GM19351 (cell line): ENCODE data around the gene KPNA1.

Source experiments
- ATAC-seq: cut with Tn5 transposase; IDR thresholded peaks from one replicate; pipeline ENCODE4 v1.9.1; 2021; ENCODE audit warnings: mild to moderate bottlenecking, moderate library complexity; ENCODE audit not compliant: unreplicated experiment

The KPNA1 gene

GRCh38 chr3:122416966-122417365 is 97.8 kb downstream of the KPNA1 start:
- no peak for ATAC-seq

- peak; percentile 80 for ATAC-seq
Observed at GRCh38 chr3:122415762-122416654, 98.7 kb downstream of the KPNA1 start, which contains the start of gene WDR5B. TSS of gene WDR5B (minus strand) at chr3:122416062. CDS start at chr3:122415528, 534 bp downstream.

GRCh38 chr3:122415104-122415744 is 99.5 kb downstream of the KPNA1 start:
- peak; percentile 64 for ATAC-seq

DNA sequence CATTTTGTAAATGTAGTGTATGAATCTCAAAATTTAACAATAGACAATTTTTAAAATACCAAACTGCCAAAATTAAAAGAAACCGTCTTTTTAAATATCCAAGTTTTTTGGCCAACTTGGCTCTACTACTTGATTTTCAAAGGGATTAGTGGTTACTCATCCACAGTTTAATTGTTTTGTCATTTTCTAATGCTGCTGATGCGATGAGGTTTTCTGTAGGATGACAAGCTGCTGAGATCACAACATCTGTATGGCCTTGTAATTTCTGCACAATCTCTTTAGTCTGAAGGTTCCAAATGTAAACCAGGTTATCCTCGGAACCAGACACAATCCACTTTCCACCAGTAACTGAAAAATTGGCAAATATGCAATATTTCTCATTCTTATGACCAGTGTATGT is 100.3 kb downstream of the KPNA1 start:
- no peak for ATAC-seq

- no peak for ATAC-seq
Observed at GRCh38 chr3:122410639-122411038, 104.1 kb downstream of the KPNA1 start.

GRCh38 chr3:122410111-122410510 is 104.6 kb downstream of the KPNA1 start:
- no peak for ATAC-seq

- ATAC-seq = no peak
Observed at GRCh38 chr3:122409446-122409845, 105.3 kb downstream of the KPNA1 start.

- ATAC-seq = no peak
Observed at GRCh38 chr3:122407946-122408345, 106.8 kb downstream of the KPNA1 start.

DNA sequence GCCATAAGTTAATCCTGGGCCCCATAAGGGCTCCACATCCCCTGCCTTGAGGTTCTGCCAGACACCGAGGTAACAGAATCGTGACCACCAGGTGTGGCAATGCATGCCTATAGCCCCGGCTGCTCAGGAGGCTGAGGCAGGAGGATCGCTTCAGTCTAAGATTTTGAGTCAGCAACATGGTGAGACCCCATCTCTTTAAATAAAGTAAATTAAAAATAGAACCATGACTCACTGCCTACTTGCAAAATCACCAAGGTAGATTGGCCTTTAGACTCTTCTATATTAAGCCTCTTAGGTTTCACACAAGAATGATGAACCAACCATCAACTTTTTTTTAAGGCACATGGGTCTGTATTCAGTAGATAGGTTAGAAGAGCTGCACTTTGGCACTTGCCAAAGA is 108.5 kb downstream of the KPNA1 start:
- ATAC-seq = peak; percentile 72

DNA sequence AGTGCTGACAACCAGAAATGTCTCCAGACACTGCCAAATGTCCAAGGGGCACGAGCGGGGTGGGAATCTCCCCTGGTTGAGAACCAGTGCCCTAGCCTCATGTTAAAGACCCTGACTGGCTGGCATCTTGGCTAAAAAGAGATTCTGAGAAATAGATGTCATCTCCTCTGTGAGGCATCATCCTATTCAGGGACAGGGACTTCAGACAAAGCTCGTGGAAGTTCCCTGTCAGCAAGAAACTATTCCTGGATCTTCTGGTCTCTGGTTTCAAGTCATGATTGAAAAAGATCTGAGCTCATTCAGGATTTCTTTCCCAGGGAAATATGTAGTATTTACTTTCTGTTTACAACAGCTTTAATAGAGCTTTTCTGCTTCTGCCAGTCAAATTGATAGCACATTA is 109.7 kb downstream of the KPNA1 start:
- ATAC-seq = no peak

DNA sequence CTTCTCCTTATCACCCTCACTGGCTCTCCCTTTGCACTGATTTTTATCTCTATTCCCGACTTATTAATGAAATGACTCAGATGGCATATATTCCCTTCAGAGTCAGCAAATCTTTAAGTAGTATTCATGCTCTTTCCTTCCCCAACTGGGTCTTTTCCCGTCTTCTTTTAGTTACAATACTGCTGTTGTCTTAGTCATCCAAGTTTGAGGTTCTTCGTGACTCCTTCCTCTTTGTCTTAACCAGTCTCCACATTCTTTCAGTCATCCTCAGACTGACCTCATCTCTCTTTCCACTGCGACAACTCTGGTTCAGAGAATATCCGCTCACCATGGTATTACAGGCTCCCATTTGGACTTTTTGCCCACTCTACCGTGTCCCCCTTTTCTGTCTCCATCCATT is 111.2 kb downstream of the KPNA1 start:
- no peak for ATAC-seq

DNA sequence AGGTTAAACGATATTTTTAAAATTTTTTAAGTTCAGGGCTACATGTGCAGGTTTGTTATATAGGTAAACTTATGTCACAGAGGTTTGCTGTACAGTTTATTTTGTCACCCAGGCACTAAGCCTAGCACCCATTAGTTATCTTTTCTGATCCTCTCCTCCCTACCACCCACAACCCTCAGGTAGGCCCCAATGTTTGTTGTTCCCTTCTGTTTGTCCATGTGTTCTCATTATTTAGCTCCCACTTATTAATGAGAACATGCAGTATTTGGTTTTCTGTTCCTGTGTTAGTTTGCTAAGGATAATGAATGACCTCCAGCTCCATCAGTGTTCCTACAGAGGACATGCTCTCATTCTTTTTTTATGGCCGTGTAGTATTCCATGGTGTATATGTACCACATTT is 115.8 kb downstream of the KPNA1 start:
- ATAC-seq = no peak

- ATAC-seq = no peak
Observed at GRCh38 chr3:122397201-122397600, 117.5 kb downstream of the KPNA1 start.

DNA sequence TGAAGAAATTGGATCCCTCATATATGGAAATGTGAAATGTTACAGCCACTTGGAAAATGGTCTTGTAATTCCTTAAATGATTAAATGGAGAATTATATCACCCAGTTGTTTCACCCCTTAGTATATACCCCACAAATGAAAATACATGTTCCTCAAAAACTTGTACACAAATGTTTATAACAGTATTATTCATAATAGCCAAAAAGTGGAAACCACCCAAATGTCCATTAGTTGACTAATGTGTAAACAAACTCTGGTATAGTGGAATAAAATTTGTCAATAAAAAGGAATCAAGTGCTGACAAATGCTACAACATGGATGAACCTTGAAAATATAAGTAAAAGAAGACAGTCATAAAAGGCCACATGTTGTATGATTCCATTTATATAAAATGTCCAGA is 118.2 kb downstream of the KPNA1 start:
- ATAC-seq = no peak

DNA sequence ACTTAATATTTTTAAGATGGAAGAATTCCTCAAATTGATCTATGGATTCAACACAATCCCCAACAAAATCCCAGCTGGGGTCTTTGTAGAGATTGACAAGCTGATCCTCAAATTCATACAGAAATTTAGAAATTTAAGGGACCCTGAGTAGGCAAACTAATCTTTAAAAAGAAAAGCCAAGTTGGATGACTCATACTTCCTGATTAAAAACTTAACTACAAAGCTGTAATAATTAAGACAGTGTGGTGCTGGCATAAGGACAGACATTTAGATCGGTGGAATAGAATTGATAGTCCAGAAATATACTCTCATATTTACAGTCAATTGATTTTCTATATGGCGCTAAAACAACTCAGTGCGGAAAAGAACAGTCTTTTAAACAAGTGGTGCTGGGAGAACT is 119.2 kb downstream of the KPNA1 start:
- no peak for ATAC-seq

DNA sequence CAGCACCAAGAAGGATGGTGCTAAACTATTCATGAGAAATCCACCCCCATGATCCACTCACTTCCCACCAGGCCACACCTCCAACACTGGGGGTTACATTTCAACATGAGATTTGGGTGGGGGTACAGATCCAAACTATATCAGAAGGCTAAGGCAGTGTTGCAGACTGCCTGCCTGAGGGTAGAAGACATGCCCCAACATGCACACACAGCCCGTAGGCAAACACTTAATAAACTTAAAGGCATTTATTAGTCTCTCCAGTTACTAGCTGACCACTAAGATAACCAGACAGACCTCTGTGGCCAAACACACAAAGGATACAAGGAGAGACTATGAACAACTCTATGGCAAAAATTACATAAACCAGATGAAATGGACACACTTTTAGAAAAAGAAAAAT is 120.6 kb downstream of the KPNA1 start:
- no peak for ATAC-seq

- no peak for ATAC-seq
Observed at GRCh38 chr3:122392868-122393844, 121.6 kb downstream of the KPNA1 start.

DNA sequence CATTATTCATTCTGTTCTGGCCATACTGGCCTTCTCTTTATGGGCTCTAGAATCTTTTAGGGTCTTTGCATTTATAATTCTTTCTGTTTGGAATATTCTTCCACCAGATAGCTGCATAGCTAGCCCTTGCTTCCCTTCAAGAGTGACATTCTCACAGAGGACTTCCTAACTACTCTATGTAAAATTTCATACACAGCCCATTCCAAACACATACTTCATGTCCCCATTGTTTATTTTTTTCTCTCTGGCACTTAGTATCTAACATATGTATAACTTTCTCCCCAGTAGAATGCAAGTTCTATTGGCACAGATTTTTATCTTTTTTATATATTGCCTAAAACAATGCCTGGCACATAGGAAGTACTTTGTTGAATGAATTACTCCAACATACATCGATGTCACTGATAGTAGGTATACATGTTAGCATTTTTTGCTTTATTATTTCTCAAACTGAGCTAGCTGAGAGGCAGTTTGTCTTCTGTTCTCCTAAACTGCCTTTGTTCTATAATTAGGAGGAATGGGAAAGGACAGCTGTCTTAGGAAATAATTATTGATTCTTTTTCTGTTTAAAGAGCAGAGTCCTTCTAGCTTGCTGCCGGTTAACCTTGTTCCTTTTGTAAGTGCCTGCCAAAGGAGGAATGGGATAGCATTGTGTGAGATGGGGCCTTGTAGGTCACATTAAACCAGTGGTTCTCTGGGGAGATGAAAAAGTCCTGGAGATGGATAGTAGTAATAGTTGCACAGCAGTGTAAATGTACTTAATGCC is 122.9 kb downstream of the KPNA1 start:
- ATAC-seq = no peak

DNA sequence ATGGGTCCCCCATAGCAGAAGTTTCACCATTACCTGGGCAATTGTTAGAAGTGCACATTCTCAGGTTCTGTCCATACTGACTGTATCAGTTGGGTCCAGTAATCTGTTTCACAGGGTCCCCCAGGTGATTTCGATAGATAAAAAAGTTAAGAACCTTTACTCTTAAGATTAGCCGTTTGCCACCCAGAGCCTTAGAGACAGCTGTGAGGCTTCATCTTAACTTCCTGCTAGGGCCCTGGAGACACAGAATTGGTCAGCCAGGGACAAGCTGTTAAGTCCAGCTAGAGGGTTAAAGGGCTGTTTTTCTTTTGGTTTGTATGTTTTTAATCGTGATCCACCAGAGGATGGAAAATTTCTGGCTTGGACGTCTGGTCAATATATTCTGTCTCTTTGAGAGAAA is 124.1 kb downstream of the KPNA1 start:
- no peak for ATAC-seq

DNA sequence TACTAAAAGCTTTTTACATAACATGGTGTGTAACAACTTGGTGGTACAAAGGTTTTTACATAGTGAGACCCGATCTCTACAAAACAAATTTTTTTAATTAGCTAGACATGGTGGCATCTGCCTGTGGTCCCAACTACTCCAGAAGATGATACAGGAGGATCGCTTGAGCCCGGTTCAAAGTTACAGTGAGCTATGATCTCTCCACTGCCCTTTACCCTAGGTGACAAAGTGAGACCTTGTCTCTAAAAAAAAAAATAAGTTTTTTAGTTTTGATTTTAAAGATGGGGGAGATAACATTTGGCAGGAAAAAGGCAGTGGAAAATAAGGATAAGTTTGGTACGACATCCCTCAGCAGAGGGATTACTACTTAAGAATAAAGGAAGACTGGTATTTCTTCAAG is 124.8 kb downstream of the KPNA1 start:
- no peak for ATAC-seq
